Liver (tissue), 9 donors: Measurements from ENCODE around the gene TSBP1. TPM values are rescaled to one million over a fixed set of nuclear protein-coding genes. Genes with fewer than 3 reads are reported as not detected.

Source experiments
- DNase-seq: peaks from one replicate; pipeline ENCODE4 v3.0.0-alpha.2; 2017; ENCODE audit warnings: low spot score
- H3K27ac ChIP-seq, 2 donors: one replicate each; pipeline ENCODE4 v1.7.0; 2013; ENCODE audit warnings: inconsistent platforms in 2 of 2, low read length in 2 of 2, control low read depth in 1 of 2, low read depth in 1 of 2, mild to moderate bottlenecking in 1 of 2
- H3K27me3 ChIP-seq, 4 donors: one replicate each; pipeline versions ENCODE4 v1.6.1 to v1.7.0; 2013; ENCODE audit warnings: low read length in 3 of 4, inconsistent platforms in 1 of 4, mild to moderate bottlenecking in 1 of 4, moderate library complexity in 1 of 4; ENCODE audit not compliant: control insufficient read depth in 4 of 4, insufficient read depth in 4 of 4
- H3K36me3 ChIP-seq, 4 donors: one replicate each; pipeline versions ENCODE4 v1.6.1 to v1.7.0; 2013; ENCODE audit warnings: low read length in 3 of 4, mild to moderate bottlenecking in 3 of 4, low read depth in 1 of 4, moderate library complexity in 1 of 4; ENCODE audit not compliant: control insufficient read depth in 4 of 4, insufficient read depth in 3 of 4
- H3K4me1 ChIP-seq, 4 donors: one replicate each; pipeline versions ENCODE4 v1.6.1 to v1.7.0; 2013; ENCODE audit warnings: low read length in 3 of 4, mild to moderate bottlenecking in 3 of 4, moderate library complexity in 1 of 4; ENCODE audit not compliant: control insufficient read depth in 4 of 4, insufficient read depth in 4 of 4
- H3K4me3 ChIP-seq, 3 donors: one replicate each; pipeline versions ENCODE4 v1.6.1 to v1.7.0; 2013; ENCODE audit warnings: low read length in 3 of 3, control low read depth in 1 of 3, low read depth in 1 of 3, mild to moderate bottlenecking in 1 of 3
- H3K9ac ChIP-seq, 2 donors: one replicate each; pipeline ENCODE4 v1.7.0; 2013; ENCODE audit warnings: low read length in 2 of 2, mild to moderate bottlenecking in 2 of 2, moderate library complexity in 2 of 2, control low read depth in 1 of 2, low read depth in 1 of 2
- H3K9me3 ChIP-seq, 4 donors: one replicate each; pipeline versions ENCODE4 v1.6.1 to v1.7.0; 2013; ENCODE audit warnings: low read length in 3 of 4; ENCODE audit not compliant: control insufficient read depth in 4 of 4
- EGR1 ChIP-seq, 2 donors: IDR thresholded peaks; 2 replicates each; pipeline ENCODE4 v1.6.1; 2016 to 2018; ENCODE audit warnings: antibody characterized with exemption in 2 of 2, low read depth in 2 of 2
- FOXA1 ChIP-seq: IDR thresholded peaks from 2 replicates; pipeline ENCODE4 v1.6.1; 2016; ENCODE audit warnings: antibody characterized with exemption
- FOXA2 ChIP-seq: IDR thresholded peaks from 2 replicates; pipeline ENCODE4 v1.6.1; 2016; ENCODE audit warnings: antibody characterized with exemption
- HNF4A ChIP-seq, 2 donors: conservative IDR thresholded peaks; 2 replicates each; pipeline ENCODE4 v1.6.1; 2016; ENCODE audit warnings: antibody characterized with exemption in 2 of 2, mild to moderate bottlenecking in 2 of 2
- HNF4G ChIP-seq: IDR thresholded peaks from 2 replicates; pipeline ENCODE4 v1.6.1; 2016; ENCODE audit warnings: antibody characterized with exemption
- JUND ChIP-seq, 2 donors: IDR thresholded peaks; 2 replicates each; pipeline ENCODE4 v1.6.1; 2016; ENCODE audit warnings: antibody characterized with exemption in 2 of 2
- NR2F2 ChIP-seq: IDR thresholded peaks from 2 replicates; pipeline ENCODE4 v1.6.1; 2016; ENCODE audit warnings: antibody characterized with exemption
- RAD21 ChIP-seq, 2 donors: IDR thresholded peaks; 2 replicates each; pipeline ENCODE4 v1.6.1; 2016; ENCODE audit warnings: antibody characterized with exemption in 2 of 2, mild to moderate bottlenecking in 2 of 2
- RXRA ChIP-seq, 2 donors: IDR thresholded peaks; 2 replicates each; pipeline ENCODE4 v1.6.1; 2017 to 2018; ENCODE audit warnings: antibody characterized with exemption in 2 of 2, mild to moderate bottlenecking in 1 of 2
- WGBS: extraction: QIAGEN DNeasy Blood & Tissue Kit; methylation state at CpG from one replicate; pipeline ENCODE4 v1.1.7; 2013; 5-methylcytosine and 5-hydroxymethylcytosine counted together
- polyA plus RNA-seq, 2 donors: library from polyadenylated mRNA; stranded (reverse) in 1 of 2; unstranded in 1 of 2; fragments of 200-250 nt in 1 of 2; fragments of >200 nt in 1 of 2; fragmentation: Nextera tagmentation in 1 of 2; extraction: Ambion mirVana in 1 of 2; gene quantifications; one replicate each; pipeline versions ENCODE4 v1.2.1 to v1.2.3, GENCODE V29; 2013 to 2015
- total RNA-seq, 2 donors: library from RNA; depleted of rRNA; stranded (reverse); fragments of >200 nt; gene quantifications; one replicate each; pipeline ENCODE4 v1.2.3, GENCODE V29; 2014
- TF ChIP-seq, protein P1 (sequence below): IDR thresholded peaks from 2 replicates; pipeline ENCODE4 v1.6.1; 2016; ENCODE audit warnings: antibody characterized with exemption
- TF ChIP-seq, protein P2 (sequence below): IDR thresholded peaks from 2 replicates; pipeline ENCODE4 v1.6.1; 2016; ENCODE audit warnings: antibody characterized with exemption
- TF ChIP-seq, protein P3 (sequence below): IDR thresholded peaks from 2 replicates; pipeline ENCODE4 v1.6.1; 2016; ENCODE audit warnings: antibody characterized with exemption
- TF ChIP-seq, protein P4 (sequence below): fragments of 150-350 bp; IDR thresholded peaks from 2 replicates; pipeline ENCODE4 v1.5.1; 2017; ENCODE audit warnings: improper control_type of control experiment, low read depth, low read length; ENCODE audit not compliant: missing input control
- donor health status: healthy.
- donor health status: healthy.
- donor health status: healthy.
- donor health status: healthy.
- donor health status: healthy.

TSBP1 gene
- total and polyA plus RNA-seq, 4 donors = not detected

- TF ChIP-seq, protein P1, sequence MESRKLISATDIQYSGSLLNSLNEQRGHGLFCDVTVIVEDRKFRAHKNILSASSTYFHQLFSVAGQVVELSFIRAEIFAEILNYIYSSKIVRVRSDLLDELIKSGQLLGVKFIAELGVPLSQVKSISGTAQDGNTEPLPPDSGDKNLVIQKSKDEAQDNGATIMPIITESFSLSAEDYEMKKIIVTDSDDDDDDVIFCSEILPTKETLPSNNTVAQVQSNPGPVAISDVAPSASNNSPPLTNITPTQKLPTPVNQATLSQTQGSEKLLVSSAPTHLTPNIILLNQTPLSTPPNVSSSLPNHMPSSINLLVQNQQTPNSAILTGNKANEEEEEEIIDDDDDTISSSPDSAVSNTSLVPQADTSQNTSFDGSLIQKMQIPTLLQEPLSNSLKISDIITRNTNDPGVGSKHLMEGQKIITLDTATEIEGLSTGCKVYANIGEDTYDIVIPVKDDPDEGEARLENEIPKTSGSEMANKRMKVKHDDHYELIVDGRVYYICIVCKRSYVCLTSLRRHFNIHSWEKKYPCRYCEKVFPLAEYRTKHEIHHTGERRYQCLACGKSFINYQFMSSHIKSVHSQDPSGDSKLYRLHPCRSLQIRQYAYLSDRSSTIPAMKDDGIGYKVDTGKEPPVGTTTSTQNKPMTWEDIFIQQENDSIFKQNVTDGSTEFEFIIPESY = no peak
These were observed 116.9 kb downstream of the TSBP1 start (continued) for GRCh38 chr6:32254761-32255198.

DNA sequence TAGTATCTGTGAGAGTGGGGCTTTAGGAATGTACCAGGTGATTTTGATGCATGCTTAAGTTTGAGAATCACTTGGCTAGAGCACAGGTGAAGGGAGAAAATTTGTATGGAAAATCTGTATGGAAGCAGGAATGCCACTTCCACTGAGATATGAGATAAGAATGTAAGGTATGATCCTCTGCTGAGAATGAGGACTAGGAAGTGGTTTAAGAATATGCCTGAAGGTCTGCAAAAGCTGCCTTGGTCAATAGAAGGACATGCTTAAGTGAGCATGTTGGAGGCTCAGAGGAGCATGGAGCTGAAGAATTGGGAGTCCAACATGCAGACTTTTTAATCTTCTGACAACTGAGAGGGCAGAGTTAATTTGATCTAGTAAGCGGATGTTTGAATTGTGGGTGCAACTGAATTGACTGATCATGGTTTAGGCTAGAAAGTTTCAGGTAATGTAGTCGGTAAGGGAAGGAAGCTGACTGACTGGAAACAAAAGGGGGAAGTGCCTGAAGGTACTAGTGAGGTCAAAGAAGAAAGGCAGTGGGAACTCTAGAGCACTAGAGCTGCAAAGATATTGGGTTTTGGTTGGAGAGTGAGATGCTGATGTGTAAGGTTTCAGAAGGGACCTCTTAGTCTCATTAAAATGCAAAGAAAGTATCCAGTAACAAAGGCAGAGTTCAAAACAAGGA is 119.2 kb downstream of the TSBP1 start:
- no peaks in the 10 kb centered on the region for H3K9me3 ChIP-seq
- peaks cover 0 to 9% (median 3%) of the 10 kb centered on the region in 4 donors for H3K27me3 ChIP-seq
- no peak overlapping the region for H3K27ac ChIP-seq
- H3K9ac ChIP-seq = no peak overlapping the region
- H3K4me1 ChIP-seq = no peaks in the 10 kb centered on the region
- TF ChIP-seq, protein P2, sequence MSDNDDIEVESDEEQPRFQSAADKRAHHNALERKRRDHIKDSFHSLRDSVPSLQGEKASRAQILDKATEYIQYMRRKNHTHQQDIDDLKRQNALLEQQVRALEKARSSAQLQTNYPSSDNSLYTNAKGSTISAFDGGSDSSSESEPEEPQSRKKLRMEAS = no peak
- TF ChIP-seq, protein P3, sequence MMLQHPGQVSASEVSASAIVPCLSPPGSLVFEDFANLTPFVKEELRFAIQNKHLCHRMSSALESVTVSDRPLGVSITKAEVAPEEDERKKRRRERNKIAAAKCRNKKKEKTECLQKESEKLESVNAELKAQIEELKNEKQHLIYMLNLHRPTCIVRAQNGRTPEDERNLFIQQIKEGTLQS = no peak
- 22% methylated on average over 2 of the region's 2 CpGs for WGBS
- no peak for DNase-seq
- H3K36me3 ChIP-seq = no peaks in the 10 kb centered on the region
- H3K4me3 ChIP-seq = no peak overlapping the region

- no peaks in the 10 kb centered on the region for H3K36me3 ChIP-seq
- H3K27ac ChIP-seq = no peak overlapping the region
- H3K9ac ChIP-seq = no peak overlapping the region
- H3K4me1 ChIP-seq = peaks cover 0 to 3% (median 2%) of the 10 kb centered on the region in 4 donors
- H3K4me3 ChIP-seq = no peak overlapping the region
- DNase-seq = no peak
- no peaks in the 10 kb centered on the region for H3K27me3 ChIP-seq
- WGBS = 59% methylated on average over 2 of the region's 2 CpGs
- TF ChIP-seq, protein P3 = no peak
- TF ChIP-seq, protein P2 = no peak
- TF ChIP-seq FOXA1 (no peak), NR2F2 (no peak), HNF4G (no peak), RAD21 (IDR thresholded peaks at IDR 0.05) (no peak)
- no peaks in the 10 kb centered on the region for H3K9me3 ChIP-seq
These were observed 122.4 kb downstream of the TSBP1 start for GRCh38 chr6:32249262-32249661.

DNA sequence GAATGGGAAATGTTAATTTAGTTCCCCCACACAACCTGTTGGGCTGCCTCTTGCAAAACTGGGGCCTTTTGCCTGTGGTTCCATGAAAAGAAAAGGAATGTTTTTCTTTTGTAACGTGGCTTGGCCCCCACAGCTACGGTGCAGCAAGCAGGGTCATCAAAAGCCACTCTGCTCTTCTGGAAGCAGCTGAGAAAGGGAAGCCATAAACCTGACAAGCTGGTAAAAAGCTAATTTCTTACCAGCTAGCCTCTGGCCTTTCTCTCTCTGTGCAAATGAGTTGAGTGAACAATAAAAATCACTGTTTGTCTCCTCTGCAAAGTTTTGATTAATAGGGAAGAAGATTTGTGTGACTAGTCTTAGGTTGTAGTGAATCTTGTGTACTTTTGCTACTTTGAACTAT is 124.3 kb downstream of the TSBP1 start:
- Histone ChIP-seq H3K9me3 (no peaks in the 10 kb centered on the region), H3K4me3 (no peak overlapping the region), H3K27me3 (peaks cover 0 to 5% (median 0%) of the 10 kb centered on the region in 4 donors), H3K9ac (no peak overlapping the region), H3K36me3 (no peaks in the 10 kb centered on the region), H3K27ac (no peak overlapping the region), H3K4me1 (peaks cover 0 to 3% (median 2%) of the 10 kb centered on the region in 4 donors)
- no peak for DNase-seq
- 53% methylated on average over 2 of the region's 2 CpGs for WGBS
- TF ChIP-seq, protein P3 = no peak
- no peak for TF ChIP-seq FOXA2
- TF ChIP-seq RXRA (IDR thresholded peaks at IDR 0.05) = no peak
- no peak for TF ChIP-seq HNF4G
- TF ChIP-seq RAD21 (IDR thresholded peaks at IDR 0.05) = no peak
- TF ChIP-seq HNF4A (conservative IDR thresholded peaks at IDR 0.05) = no peak
- TF ChIP-seq, protein P4, sequence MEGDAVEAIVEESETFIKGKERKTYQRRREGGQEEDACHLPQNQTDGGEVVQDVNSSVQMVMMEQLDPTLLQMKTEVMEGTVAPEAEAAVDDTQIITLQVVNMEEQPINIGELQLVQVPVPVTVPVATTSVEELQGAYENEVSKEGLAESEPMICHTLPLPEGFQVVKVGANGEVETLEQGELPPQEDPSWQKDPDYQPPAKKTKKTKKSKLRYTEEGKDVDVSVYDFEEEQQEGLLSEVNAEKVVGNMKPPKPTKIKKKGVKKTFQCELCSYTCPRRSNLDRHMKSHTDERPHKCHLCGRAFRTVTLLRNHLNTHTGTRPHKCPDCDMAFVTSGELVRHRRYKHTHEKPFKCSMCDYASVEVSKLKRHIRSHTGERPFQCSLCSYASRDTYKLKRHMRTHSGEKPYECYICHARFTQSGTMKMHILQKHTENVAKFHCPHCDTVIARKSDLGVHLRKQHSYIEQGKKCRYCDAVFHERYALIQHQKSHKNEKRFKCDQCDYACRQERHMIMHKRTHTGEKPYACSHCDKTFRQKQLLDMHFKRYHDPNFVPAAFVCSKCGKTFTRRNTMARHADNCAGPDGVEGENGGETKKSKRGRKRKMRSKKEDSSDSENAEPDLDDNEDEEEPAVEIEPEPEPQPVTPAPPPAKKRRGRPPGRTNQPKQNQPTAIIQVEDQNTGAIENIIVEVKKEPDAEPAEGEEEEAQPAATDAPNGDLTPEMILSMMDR = no peak
- TF ChIP-seq EGR1 (IDR thresholded peaks at IDR 0.05; ENCODE audit: low read depth in 2 of 2) = no peak
- TF ChIP-seq FOXA1 = no peak
- TF ChIP-seq JUND (IDR thresholded peaks at IDR 0.05) = no peak
- TF ChIP-seq, protein P1 = no peak
